ENCODE measurements around the gene OR13C9. TPM values are rescaled to one million over a fixed set of nuclear protein-coding genes. Genes with fewer than 3 reads are reported as not detected.
"Not testable (repeated sequence)": the region's sequence is repeated elsewhere in the genome, so short reads cannot be mapped to it uniquely, and the experiment has no call there.

The OR13C9 gene
- not detected for total RNA-seq

DNA sequence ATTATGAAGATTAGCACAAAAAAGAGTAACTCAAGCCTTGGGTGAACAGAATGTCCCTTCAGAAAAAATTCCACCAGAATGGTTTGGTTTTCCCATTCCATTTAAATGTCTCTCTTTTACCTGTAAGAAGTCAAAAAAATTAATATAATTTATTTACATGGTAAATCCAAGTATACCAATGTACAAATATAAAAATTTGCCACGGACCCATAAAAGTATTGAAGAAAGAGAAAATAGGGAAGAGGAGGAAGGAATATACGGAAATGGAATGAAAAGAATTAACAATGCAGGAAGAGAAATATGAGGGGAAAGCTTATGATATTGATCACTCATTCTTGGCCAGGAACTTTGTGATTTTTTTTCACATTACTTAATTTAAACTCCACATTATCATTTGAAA is at the start of gene OR13C9:
TSS of gene OR13C9 (minus strand) at position 101 of the 400 bp plus-strand sequence. CDS start at position 101, 0 bp downstream.
- DNase-seq (ENCODE audit: low spot score in 2 of 2): no peak
- H3K27me3 ChIP-seq: no peaks in the 10 kb centered on the region
- intact Hi-C loops (cut with DNase I; ENCODE audit: low total_unique reads): no loop called here
- no peak within 1 kb of the TSS for H3K4me3 ChIP-seq
- H3K4me1 ChIP-seq: no peaks in the 10 kb centered on the region
- H3K9me3 ChIP-seq: no peaks in the 10 kb centered on the region
- H3K27ac ChIP-seq: no peak within 1 kb of the TSS
- H3K36me3 ChIP-seq: no peaks in the 10 kb centered on the region
- TF ChIP-seq POLR2A (IDR thresholded peaks at IDR 0.05) (no peak), POLR2AphosphoS5 (IDR thresholded peaks at IDR 0.05) (no peak), CTCF (IDR thresholded peaks at IDR 0.05) (no peak)

DNA sequence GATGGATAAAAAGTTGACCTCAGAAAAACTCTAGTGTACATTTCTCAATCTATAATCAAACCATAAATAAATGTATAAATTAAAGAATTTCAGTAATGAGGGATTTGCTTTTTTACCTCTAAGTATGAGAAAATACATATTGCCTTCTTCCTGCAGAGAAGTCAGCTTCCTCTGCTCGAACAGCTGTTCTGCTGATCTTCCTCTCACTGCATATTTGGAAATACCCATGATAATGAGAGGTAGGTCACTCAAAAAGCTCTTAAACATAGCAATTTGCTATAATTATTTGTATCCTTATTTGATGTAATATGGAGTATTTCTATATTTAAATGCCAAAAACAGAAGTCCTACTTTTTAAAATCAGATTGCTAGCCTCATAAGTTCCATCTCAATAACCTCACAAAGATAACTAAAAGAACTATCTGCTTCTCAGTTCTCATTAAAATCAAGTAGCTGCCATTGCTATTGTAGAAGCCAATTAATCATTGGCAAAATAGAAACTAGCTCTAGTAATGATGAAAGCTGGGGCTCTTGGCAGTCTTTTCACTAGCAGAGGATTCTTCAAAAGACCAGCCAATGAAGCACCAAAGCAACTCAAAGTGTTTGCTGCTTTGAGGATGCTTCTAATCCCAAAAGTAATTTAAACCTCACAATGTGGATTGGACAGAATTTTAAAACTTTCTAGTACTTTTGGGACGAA is 40.6 kb upstream of the OR13C9 start:
- Histone ChIP-seq H3K4me1 (no peaks in the 10 kb centered on the region), H3K27me3 (no peaks in the 10 kb centered on the region), H3K27ac (no peak overlapping the region), H3K4me3 (no peak overlapping the region), H3K36me3 (no peaks in the 10 kb centered on the region), H3K9me3 (peaks cover 0 to 5% of the 10 kb centered on the region in 2 donors)
- no peak for DNase-seq (ENCODE audit: low spot score in 2 of 2)
- intact Hi-C loops (cut with DNase I; ENCODE audit: low total_unique reads): no loop called here
- TF ChIP-seq POLR2A (IDR thresholded peaks at IDR 0.05): no peak
- TF ChIP-seq POLR2AphosphoS5 (IDR thresholded peaks at IDR 0.05): no peak
- TF ChIP-seq CTCF (IDR thresholded peaks at IDR 0.05): no peak

DNA sequence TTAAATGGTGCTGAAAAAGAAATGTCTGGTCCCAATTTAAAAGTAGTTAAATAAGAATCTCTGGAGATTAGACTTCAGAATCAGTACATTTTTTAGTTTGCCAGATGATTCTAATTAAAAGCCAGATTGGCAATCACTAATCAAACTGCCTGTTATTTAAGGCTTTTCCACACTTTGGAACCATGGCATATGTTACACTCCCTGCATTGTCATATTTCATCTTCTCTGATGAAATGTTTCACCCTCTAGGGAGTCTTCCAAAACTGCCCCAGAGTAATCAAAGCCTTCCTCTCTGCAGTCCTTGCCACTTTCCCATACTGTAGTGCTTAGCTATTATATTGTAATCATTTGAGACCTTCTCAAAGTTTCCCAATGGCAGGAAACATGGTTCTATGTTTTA is 17.5 kb upstream of the OR13C9 start:
- Histone ChIP-seq H3K27me3 (no peaks in the 10 kb centered on the region), H3K9me3 (peaks cover 21 to 23% of the 10 kb centered on the region in 2 donors), H3K27ac (no peak overlapping the region), H3K4me1 (no peaks in the 10 kb centered on the region), H3K4me3 (no peak overlapping the region), H3K36me3 (no peaks in the 10 kb centered on the region)
- no peak for DNase-seq (ENCODE audit: low spot score in 2 of 2)
- intact Hi-C loops (cut with DNase I; ENCODE audit: low total_unique reads): no loop called here
- TF ChIP-seq POLR2A (IDR thresholded peaks at IDR 0.05) (no peak), CTCF (IDR thresholded peaks at IDR 0.05) (no peak), POLR2AphosphoS5 (IDR thresholded peaks at IDR 0.05) (no peak)

GRCh38 chr9:104633976-104634520 is 16.0 kb upstream of the OR13C9 start:
- H3K36me3 ChIP-seq: no peaks in the 10 kb centered on the region
- intact Hi-C loops (cut with DNase I; ENCODE audit: low total_unique reads): no loop called here

GRCh38 chr9:104625964-104626363 is 8.0 kb upstream of the OR13C9 start:
- H3K36me3 ChIP-seq; DNase-seq (ENCODE audit: low spot score in 2 of 2); H3K27ac ChIP-seq; H3K9me3 ChIP-seq; intact Hi-C loops (cut with DNase I; ENCODE audit: low total_unique reads); H3K4me1 ChIP-seq; H3K4me3 ChIP-seq; H3K27me3 ChIP-seq: not testable (repeated sequence)

More at GRCh38 chr9:104633976-104634520, 16.0 kb upstream of the OR13C9 start:
- no peak overlapping the region for H3K27ac ChIP-seq
- no peak for TF ChIP-seq POLR2AphosphoS5 (IDR thresholded peaks at IDR 0.05)
- TF ChIP-seq POLR2A (IDR thresholded peaks at IDR 0.05): no peak
- no peak for TF ChIP-seq CTCF (IDR thresholded peaks at IDR 0.05)
- peaks cover 9 to 17% of the 10 kb centered on the region in 2 donors for H3K9me3 ChIP-seq
- no peak for DNase-seq (ENCODE audit: low spot score in 2 of 2)
- H3K4me3 ChIP-seq: no peak overlapping the region
- H3K4me1 ChIP-seq: no peaks in the 10 kb centered on the region
- no peaks in the 10 kb centered on the region for H3K27me3 ChIP-seq

Measured in breast epithelium (tissue), 4 donors.